ENCODE data around the gene SPTBN1. TPM values are rescaled to one million over a fixed set of nuclear protein-coding genes. Genes with fewer than 3 reads are reported as not detected.

SPTBN1 gene
- total and polyA plus RNA-seq, 3 donors from 2014 or later = 143 to 366 (median 278) TPM

DNA sequence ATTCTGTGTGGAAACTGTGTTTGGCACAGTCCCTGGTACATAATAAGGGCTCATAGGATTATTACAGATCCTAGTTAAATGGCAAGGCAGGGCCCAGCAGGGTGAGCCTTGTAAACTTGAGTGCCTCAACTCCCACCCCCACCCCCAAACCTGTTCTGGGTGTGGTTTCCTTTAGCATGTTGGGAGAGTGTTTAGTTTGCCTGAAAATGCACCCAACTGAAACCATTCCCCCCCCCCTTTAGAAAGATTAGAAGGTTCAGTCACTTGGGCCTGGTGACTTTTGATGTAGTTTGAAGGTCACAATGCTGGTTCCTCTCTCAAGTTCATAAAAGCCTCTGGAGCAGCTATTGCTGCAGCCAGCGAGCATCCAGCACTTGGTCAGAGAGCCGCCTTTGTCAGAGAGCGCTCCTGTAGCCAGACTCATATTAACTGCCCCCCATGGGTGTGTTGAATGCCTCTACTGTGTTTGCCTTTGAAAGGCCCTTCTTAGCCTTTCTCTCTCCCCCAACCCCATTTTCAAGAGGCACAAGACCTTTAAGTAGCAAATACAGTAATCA, 113.7 kb downstream of the SPTBN1 start:
- peak overlapping the region in 1 of 2 donors; percentile 10 for H3K27ac ChIP-seq
- TF ChIP-seq, protein P1, sequence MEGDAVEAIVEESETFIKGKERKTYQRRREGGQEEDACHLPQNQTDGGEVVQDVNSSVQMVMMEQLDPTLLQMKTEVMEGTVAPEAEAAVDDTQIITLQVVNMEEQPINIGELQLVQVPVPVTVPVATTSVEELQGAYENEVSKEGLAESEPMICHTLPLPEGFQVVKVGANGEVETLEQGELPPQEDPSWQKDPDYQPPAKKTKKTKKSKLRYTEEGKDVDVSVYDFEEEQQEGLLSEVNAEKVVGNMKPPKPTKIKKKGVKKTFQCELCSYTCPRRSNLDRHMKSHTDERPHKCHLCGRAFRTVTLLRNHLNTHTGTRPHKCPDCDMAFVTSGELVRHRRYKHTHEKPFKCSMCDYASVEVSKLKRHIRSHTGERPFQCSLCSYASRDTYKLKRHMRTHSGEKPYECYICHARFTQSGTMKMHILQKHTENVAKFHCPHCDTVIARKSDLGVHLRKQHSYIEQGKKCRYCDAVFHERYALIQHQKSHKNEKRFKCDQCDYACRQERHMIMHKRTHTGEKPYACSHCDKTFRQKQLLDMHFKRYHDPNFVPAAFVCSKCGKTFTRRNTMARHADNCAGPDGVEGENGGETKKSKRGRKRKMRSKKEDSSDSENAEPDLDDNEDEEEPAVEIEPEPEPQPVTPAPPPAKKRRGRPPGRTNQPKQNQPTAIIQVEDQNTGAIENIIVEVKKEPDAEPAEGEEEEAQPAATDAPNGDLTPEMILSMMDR (IDR thresholded peaks at IDR 0.05) = no peak
- TF ChIP-seq POLR2A (IDR thresholded peaks at IDR 0.05) = no peak

DNA sequence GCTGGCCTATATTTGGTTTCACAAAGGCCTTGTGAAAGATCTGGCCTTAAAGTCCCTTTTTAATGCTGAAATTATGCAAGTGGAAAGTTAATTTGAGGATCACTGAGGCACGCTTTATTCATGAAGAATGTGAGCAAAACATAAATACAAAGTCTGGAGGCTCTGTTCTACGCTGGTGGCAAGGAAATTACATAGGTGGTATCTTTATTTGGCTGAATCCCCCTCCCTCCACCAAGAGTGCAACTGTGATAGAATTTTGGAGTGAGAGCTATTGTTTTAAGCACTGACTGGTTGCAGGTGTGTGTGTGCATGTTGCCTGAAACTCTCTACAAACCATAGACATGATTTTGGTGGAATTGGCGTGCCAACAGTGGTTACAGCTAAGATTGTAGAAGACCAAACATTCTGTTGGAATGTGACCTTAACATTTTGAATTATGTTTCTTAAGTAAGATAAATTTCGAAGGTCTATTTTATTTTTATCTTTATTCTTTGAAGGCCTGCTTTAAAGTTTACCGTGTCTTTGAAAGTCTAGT, 114.3 kb downstream of the SPTBN1 start:
- Histone ChIP-seq H3K36me3 (ENCODE audit: low read depth, missing control alignments) (no peaks in the 10 kb centered on the region), H3K27ac (peak overlapping the region in 1 of 2 donors; percentile 10), H3K4me3 (no peak overlapping the region), H3K4me1 (peaks cover 47% of the 10 kb centered on the region), H3K27me3 (no peaks in the 10 kb centered on the region), H3K9me3 (no peaks in the 10 kb centered on the region)
- no peak for DNase-seq
- intact Hi-C loops (cut with DNase I; ENCODE audit: low total_unique reads) = no loop called here
- TF ChIP-seq POLR2A (IDR thresholded peaks at IDR 0.05) = no peak
- TF ChIP-seq, protein P1 (IDR thresholded peaks at IDR 0.05) = no peak
- 59 to 63% methylated on average over 5 of the region's 5 CpGs for WGBS, 2 donors

More for the DNA sequence above, 113.7 kb downstream of the SPTBN1 start:
- intact Hi-C loops (cut with DNase I; ENCODE audit: low total_unique reads) = no loop called here
- Histone ChIP-seq H3K4me1 (peaks cover 41% of the 10 kb centered on the region), H3K9me3 (no peaks in the 10 kb centered on the region), H3K36me3 (ENCODE audit: low read depth, missing control alignments) (no peaks in the 10 kb centered on the region), H3K27me3 (no peaks in the 10 kb centered on the region), H3K4me3 (no peak overlapping the region)
- WGBS, 2 donors = 92 to 98% methylated on average over 3 of the region's 3 CpGs
- no peak for DNase-seq

DNA sequence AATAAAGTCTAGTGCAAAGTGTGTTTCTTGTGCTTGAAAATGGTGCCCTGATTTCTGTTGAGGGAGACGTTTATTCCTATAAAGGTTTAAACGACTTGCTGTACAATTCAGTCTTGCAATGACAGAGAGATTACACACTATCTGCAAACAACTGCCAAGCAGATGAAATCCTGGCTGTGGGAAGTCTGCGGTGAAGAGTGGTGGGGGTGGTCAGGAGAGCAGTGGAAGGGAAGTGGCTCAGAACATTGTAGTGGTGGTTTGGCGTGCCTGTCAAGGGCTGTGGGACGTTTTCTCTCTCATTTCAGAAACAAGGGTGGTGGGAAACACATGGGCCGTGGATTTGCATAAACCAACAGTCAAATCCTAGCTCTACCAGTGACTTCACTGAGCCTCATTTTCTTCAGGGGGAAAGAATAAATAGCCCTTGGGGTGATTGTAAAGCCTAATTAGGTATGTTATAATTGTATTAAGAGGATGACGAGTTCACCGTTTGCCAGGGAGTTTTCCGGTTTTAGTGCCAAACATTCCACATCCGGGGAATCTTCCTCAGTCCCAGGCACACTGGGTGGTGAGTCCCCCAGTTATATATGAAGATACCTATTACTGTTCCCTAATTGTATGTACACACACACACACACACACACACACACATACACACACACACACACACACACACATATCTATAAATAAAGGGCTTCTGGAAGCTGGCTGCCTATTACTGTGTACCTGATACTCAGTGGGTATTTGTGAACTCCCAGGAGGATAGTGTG, 115.0 kb downstream of the SPTBN1 start:
- WGBS, 2 donors = 28 to 35% methylated on average over 10 of the region's 10 CpGs
- Histone ChIP-seq H3K4me1 (peaks cover 47% of the 10 kb centered on the region), H3K27ac (peak overlapping the region; percentile 12 to 33), H3K9me3 (no peaks in the 10 kb centered on the region), H3K4me3 (no peak overlapping the region), H3K27me3 (no peaks in the 10 kb centered on the region), H3K36me3 (ENCODE audit: low read depth, missing control alignments) (no peaks in the 10 kb centered on the region)
- DNase-seq = peak; percentile 37
- TF ChIP-seq, protein P1 (IDR thresholded peaks at IDR 0.05) = no peak
- no peak for TF ChIP-seq POLR2A (IDR thresholded peaks at IDR 0.05)
- intact Hi-C loops (cut with DNase I; ENCODE audit: low total_unique reads) = no loop called here

DNA sequence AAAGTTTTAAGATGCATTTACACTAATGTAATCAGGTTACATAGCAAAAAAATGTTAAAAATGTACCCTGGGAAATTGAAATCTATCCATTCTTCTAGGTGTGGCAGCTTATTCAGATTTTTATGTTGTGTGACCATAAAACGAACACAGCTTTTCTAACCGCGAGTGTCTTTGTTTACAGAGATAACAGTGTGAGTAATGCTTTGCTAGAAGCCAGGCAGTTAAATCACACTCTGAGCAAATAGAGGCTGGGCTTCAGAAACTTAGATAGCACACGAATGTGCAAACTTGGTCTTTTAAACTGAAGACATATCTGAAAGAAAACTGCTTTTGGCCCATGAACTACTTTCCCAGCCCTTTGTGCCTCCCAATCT, 116.1 kb downstream of the SPTBN1 start:
- 20 to 37% methylated on average over 4 of the region's 4 CpGs for WGBS, 2 donors
- no peaks in the 10 kb centered on the region for H3K27me3 ChIP-seq
- intact Hi-C loops (cut with DNase I; ENCODE audit: low total_unique reads) = no loop called here
- H3K9me3 ChIP-seq = no peaks in the 10 kb centered on the region
- DNase-seq = no peak
- H3K4me3 ChIP-seq = no peak overlapping the region
- TF ChIP-seq POLR2A (IDR thresholded peaks at IDR 0.05) = no peak
- TF ChIP-seq, protein P1 (IDR thresholded peaks at IDR 0.05) = no peak
- peak overlapping the region in 1 of 2 donors; percentile 33 for H3K27ac ChIP-seq
- peaks cover 53% of the 10 kb centered on the region for H3K4me1 ChIP-seq
- no peaks in the 10 kb centered on the region for H3K36me3 ChIP-seq (ENCODE audit: low read depth, missing control alignments)
